IMR-90 (cell line): ENCODE results near the gene RBFOX1. TPM values are rescaled to one million over a fixed set of nuclear protein-coding genes. Genes with fewer than 3 reads are reported as not detected.

Experiments
- ATAC-seq: fragments of 200-7000 bp; cut with Tn5 transposase; 2 replicates; pipeline ENCODE4 v1.9.1; 2020; ENCODE audit warnings: low read depth, mild to moderate bottlenecking, moderate library complexity
- BruUV-seq: library from RNA; stranded (reverse); fragments of 400-500 nt; replicated peaks from 2 replicates; lab custom pipeline; 2021; lab: Mats Ljungman, UMichigan
- CTCF ChIA-PET: fragments of 300-600 bp; formaldehyde crosslinking; extraction: SDS; loops from one replicate; lab custom pipeline; 2021; ENCODE audit warnings: antibody characterized with exemption; lab: Yijun Ruan, JAX
- POLR2A ChIA-PET: fragments of 300-600 bp; sonication (Branson Sonifier 250); formaldehyde crosslinking; loops from one replicate; lab custom pipeline; 2022; ENCODE audit warnings: antibody characterized with exemption; ENCODE audit not compliant: unreplicated experiment; lab: Charles Lee
- DNase-seq: peaks from one replicate; pipeline ENCODE4 v3.0.0; 2013
- H2AFZ ChIP-seq: replicated peaks from 2 replicates; pipeline ENCODE3; 2013; ENCODE audit warnings: low read length, mild to moderate bottlenecking; ENCODE audit not compliant: poor library complexity
- H2AK5ac ChIP-seq: 2 replicates; pipeline ENCODE4 v1.6.1; 2013; ENCODE audit warnings: low read depth, low read length, inconsistent platforms
- H2AK9ac ChIP-seq: replicated peaks from 2 replicates; pipeline ENCODE3; 2013; ENCODE audit warnings: mild to moderate bottlenecking, low read depth, low read length, moderate library complexity; ENCODE audit not compliant: poor library complexity
- H2BK120ac ChIP-seq: 2 replicates; pipeline ENCODE4 v1.6.1; 2013; ENCODE audit warnings: low read depth, low read length, inconsistent platforms
- H2BK15ac ChIP-seq: 3 replicates; pipeline ENCODE4 v1.6.1; 2013; ENCODE audit warnings: low read depth, low read length, inconsistent platforms
- H2BK20ac ChIP-seq: 2 replicates; pipeline ENCODE4 v1.6.1; 2013; ENCODE audit warnings: low read depth, mild to moderate bottlenecking, inconsistent platforms, low read length, moderate library complexity
- H2BK5ac ChIP-seq: 2 replicates; pipeline ENCODE4 v1.6.1; 2013; ENCODE audit warnings: mild to moderate bottlenecking, low read depth, low read length, inconsistent platforms; ENCODE audit not compliant: poor library complexity, severe bottlenecking
- H3K14ac ChIP-seq: replicated peaks from 2 replicates; pipeline ENCODE4 v1.6.1; 2013; ENCODE audit warnings: low read depth, low read length, inconsistent platforms
- H3K18ac ChIP-seq: 2 replicates; pipeline ENCODE4 v1.6.1; 2013; ENCODE audit warnings: low read depth, low read length, control low read depth
- H3K23ac ChIP-seq: 2 replicates; pipeline ENCODE4 v1.6.1; 2013; ENCODE audit warnings: low read depth, low read length, inconsistent platforms
- H3K27ac ChIP-seq: 2 replicates; pipeline ENCODE4 v1.5.1; 2013; ENCODE audit warnings: mild to moderate bottlenecking, control low read depth, low read length; ENCODE audit not compliant: insufficient read depth
- H3K27me3 ChIP-seq: 2 replicates; pipeline ENCODE4 v1.6.1; 2013; ENCODE audit warnings: low read length; ENCODE audit not compliant: control insufficient read depth, insufficient read depth
- H3K36me3 ChIP-seq: 2 replicates; pipeline ENCODE4 v1.6.1; 2013; ENCODE audit warnings: low read length, mixed read lengths; ENCODE audit not compliant: control insufficient read depth, insufficient read depth
- H3K4ac ChIP-seq: 2 replicates; pipeline ENCODE4 v1.6.1; 2013; ENCODE audit warnings: low read depth, low read length, inconsistent platforms
- H3K4me1 ChIP-seq: 2 replicates; pipeline ENCODE4 v1.6.1; 2013; ENCODE audit warnings: low read length, mixed read lengths; ENCODE audit not compliant: control insufficient read depth, insufficient read depth
- H3K4me2 ChIP-seq: 2 replicates; pipeline ENCODE4 v1.6.1; 2013; ENCODE audit warnings: low read depth, mild to moderate bottlenecking, control low read depth, low read length, moderate library complexity
- H3K4me3 ChIP-seq: 2 replicates; pipeline ENCODE4 v1.5.1; 2013; ENCODE audit warnings: low read depth, mild to moderate bottlenecking, control low read depth, low read length, moderate library complexity; ENCODE audit not compliant: insufficient read depth
- H3K56ac ChIP-seq: 2 replicates; pipeline ENCODE4 v1.6.1; 2013; ENCODE audit warnings: low read length, inconsistent platforms; ENCODE audit not compliant: insufficient read depth; ENCODE audit errors: extremely low read depth
- H3K79me1 ChIP-seq, 2 experiments: 2 replicates each; pipeline ENCODE4 v1.6.1; 2013; ENCODE audit warnings: low read length in 2 of 2, inconsistent platforms in 1 of 2, low read depth in 1 of 2
- H3K9ac ChIP-seq: 2 replicates; pipeline ENCODE4 v1.6.1; 2013; ENCODE audit warnings: low read depth, low read length, control low read depth
- H3K9me1 ChIP-seq: 2 replicates; pipeline ENCODE4 v1.6.1; 2013; ENCODE audit warnings: low read length, inconsistent platforms; ENCODE audit not compliant: insufficient read depth
- H3K9me3 ChIP-seq: 2 replicates; pipeline ENCODE4 v1.6.1; 2013; ENCODE audit warnings: low read length; ENCODE audit not compliant: control insufficient read depth, insufficient read depth
- H4K20me1 ChIP-seq: 2 replicates; pipeline ENCODE4 v1.6.1; 2013; ENCODE audit warnings: low read length, inconsistent platforms; ENCODE audit not compliant: insufficient read depth
- H4K5ac ChIP-seq: 2 replicates; pipeline ENCODE4 v1.6.1; 2013; ENCODE audit warnings: mild to moderate bottlenecking, low read depth, low read length, control low read depth
- H4K8ac ChIP-seq, 2 experiments: 2 replicates each; pipeline ENCODE4 v1.6.1; 2013; ENCODE audit warnings: low read depth in 2 of 2, low read length in 2 of 2, control low read depth in 1 of 2, inconsistent platforms in 1 of 2
- H4K91ac ChIP-seq: 2 replicates; pipeline ENCODE4 v1.6.1; 2013; ENCODE audit warnings: low read depth, low read length, inconsistent platforms; ENCODE audit not compliant: insufficient read depth
- FOS ChIP-seq: fragments of 150-350 bp; IDR thresholded peaks from 2 replicates; pipeline ENCODE4 v1.6.1; 2016; ENCODE audit warnings: low read depth, low read length
- MXI1 ChIP-seq: IDR thresholded peaks from 2 replicates; pipeline ENCODE4 v1.6.1; 2012; ENCODE audit warnings: low read depth, mild to moderate bottlenecking, low read length, moderate library complexity, borderline replicate concordance
- RAD21 ChIP-seq: IDR thresholded peaks from 2 replicates; pipeline ENCODE4 v1.6.1; 2012; ENCODE audit warnings: low read length, improper control_type of control experiment
- WGBS, 2 experiments: methylation state at CpG; one replicate each; pipeline versions ENCODE4 v1.1.5 to v1.1.7; 2013; ENCODE audit warnings: missing lambda C conversion rate in 2 of 2; ENCODE audit not compliant: insufficient read length in 1 of 2; ENCODE audit errors: extremely low coverage in 2 of 2; 5-methylcytosine and 5-hydroxymethylcytosine counted together
- dilution Hi-C: fragments of 300-500 bp; cut with HindIII; formaldehyde crosslinking; loops from one replicate; pipeline ENCODE4 v1.14.3; 2018; ENCODE audit warnings: low sequenced_read_pairs; ENCODE audit not compliant: unreplicated experiment
- in situ Hi-C: fragments of 300-500 bp; cut with MboI; formaldehyde crosslinking; loops from 3 replicates; pipeline ENCODE4 v1.14.3; 2019; ENCODE audit warnings: low sequenced_read_pairs, inconsistent platforms, mixed read lengths
- intact Hi-C: fragments of 100-400 bp; cut with micrococcal nuclease; formaldehyde crosslinking; loops from 2 replicates; pipeline ENCODE4 v1.10.0; 2022
- polyA plus RNA-seq, 3 experiments: library from polyadenylated mRNA; depleted of rRNA; stranded (reverse); fragments of >200 nt; gene quantifications; 2 replicates each; pipeline ENCODE4 v1.2.3, GENCODE V29; 2012; ENCODE audit warnings: low replicate concordance in 1 of 3
- total RNA-seq: library from RNA; depleted of rRNA; stranded (reverse); fragments of >200 nt; gene quantifications from 2 replicates; pipeline ENCODE4 v1.2.3, GENCODE V29; 2012

Gene RBFOX1
- total and polyA plus RNA-seq, 2 of the 4 experiments (the other 2 are of a cell fraction) = not detected

DNA sequence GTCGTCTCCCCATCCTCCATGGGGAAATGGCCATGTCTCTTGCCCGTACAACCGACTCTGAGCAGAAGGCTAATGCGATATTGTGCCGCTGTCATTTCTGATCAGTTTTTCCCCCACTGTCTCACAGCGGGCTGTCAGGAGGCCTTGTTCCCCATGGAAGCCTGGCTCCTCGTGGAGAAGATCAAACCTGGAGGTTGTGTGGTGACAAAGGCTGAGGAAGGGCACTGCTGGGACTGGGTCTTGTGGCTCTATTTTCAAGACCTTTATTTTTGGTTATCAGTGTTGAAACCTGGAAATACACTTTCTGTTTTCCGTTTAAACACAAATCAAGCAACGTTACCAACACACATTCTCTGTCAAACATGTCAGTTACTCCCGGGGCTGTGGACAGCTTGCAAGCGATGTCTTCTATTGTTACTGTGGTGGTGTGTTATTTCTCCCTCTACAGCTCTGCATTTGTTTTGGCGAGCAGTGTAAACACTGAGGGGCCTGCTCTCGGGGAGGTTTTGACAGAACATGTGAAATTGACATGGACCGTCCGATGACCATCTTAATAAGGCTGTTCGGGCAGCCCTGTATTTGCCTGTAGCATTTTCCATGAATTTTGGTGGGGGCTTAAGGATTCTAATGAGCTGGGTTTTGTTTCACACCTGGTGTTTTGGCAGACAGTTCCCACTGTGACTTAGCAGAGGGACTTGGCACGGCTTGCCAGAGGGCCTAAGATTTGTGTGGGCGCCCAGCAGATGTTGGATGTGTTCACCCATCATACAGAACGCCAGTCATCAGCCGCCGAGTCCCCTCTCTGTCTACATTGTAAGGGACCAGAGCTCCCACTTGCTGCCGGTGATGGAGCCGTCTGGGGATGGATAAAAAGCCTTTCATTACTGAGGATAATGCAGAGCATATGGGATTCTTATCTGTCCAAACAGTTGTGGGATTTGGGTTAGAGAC lies 12.5 kb downstream of the RBFOX1 start:
- TF ChIP-seq RAD21 = no peak
- no peak for TF ChIP-seq FOS
- no peak for TF ChIP-seq MXI1
- Histone ChIP-seq H2BK5ac (no peak overlapping the region), H4K8ac (no peak overlapping the region), H2BK20ac (no peak overlapping the region), H3K56ac (no peak overlapping the region), H3K36me3 (no peaks in the 10 kb centered on the region), H2BK120ac (no peak overlapping the region), H3K14ac (no peak overlapping the region), H3K4ac (no peak overlapping the region), H3K4me2 (no peak overlapping the region), H3K9ac (no peak overlapping the region), H4K5ac (no peak overlapping the region), H3K18ac (no peak overlapping the region), H3K4me3 (no peak overlapping the region), H3K27me3 (no peaks in the 10 kb centered on the region), H3K27ac (no peak overlapping the region), H2AFZ (no peak overlapping the region), H2AK9ac (no peak overlapping the region), H4K20me1 (no peaks in the 10 kb centered on the region), H2AK5ac (no peak overlapping the region), H3K79me1 (no peaks in the 10 kb centered on the region), H3K9me1 (no peaks in the 10 kb centered on the region), H2BK15ac (no peak overlapping the region), H3K9me3 (peaks cover 22% of the 10 kb centered on the region), H3K23ac (no peak overlapping the region), H4K91ac (no peak overlapping the region), H3K4me1 (no peaks in the 10 kb centered on the region)
- BruUV-seq = no TSS peak
- intact Hi-C loops (no loop called here), in situ Hi-C loops (no loop called here), dilution Hi-C loops (no loop called here)
- CTCF ChIA-PET = no interaction called here
- WGBS, 2 experiments = 40% methylated on average over 1 of the region's 23 CpGs; no CpG with 5 or more reads in 1 of the 2 experiments
- ATAC-seq = no peak
- POLR2A ChIA-PET = no interaction called here
- no peak for DNase-seq
